Measurements from ENCODE around the gene ACTR10.

The ACTR10 gene

DNA sequence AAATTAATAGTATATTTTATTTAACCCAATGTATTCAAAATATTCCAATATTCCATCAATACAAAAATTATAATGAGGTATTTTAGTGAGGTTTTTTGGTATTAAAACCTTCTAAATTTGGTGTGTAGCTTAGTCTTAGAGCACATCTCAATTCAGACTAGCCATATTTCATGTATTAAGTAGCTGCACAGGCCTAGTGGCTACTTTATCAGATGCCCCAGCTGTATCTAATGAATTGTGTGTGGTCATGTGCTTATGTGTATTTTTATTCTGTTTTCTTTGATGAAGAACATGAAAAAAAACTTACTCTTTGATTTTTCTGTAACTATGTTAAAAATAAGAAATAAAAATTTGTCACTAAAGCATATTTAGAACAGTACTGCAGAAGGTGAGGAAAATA lies 13.2 kb downstream of the ACTR10 start:
- TF ChIP-seq, protein P1, sequence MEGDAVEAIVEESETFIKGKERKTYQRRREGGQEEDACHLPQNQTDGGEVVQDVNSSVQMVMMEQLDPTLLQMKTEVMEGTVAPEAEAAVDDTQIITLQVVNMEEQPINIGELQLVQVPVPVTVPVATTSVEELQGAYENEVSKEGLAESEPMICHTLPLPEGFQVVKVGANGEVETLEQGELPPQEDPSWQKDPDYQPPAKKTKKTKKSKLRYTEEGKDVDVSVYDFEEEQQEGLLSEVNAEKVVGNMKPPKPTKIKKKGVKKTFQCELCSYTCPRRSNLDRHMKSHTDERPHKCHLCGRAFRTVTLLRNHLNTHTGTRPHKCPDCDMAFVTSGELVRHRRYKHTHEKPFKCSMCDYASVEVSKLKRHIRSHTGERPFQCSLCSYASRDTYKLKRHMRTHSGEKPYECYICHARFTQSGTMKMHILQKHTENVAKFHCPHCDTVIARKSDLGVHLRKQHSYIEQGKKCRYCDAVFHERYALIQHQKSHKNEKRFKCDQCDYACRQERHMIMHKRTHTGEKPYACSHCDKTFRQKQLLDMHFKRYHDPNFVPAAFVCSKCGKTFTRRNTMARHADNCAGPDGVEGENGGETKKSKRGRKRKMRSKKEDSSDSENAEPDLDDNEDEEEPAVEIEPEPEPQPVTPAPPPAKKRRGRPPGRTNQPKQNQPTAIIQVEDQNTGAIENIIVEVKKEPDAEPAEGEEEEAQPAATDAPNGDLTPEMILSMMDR (IDR thresholded peaks at IDR 0.05; ENCODE audit: low read depth, low read length, missing control alignments): no peak
- no peak overlapping the region for H3K4me3 ChIP-seq (ENCODE audit: low read depth, low read length)
- in situ Hi-C loops (cut with HindIII; ENCODE audit: low sequenced_read_pairs): no loop called here
- DNase-seq (ENCODE audit: low read depth): no peak

DNA sequence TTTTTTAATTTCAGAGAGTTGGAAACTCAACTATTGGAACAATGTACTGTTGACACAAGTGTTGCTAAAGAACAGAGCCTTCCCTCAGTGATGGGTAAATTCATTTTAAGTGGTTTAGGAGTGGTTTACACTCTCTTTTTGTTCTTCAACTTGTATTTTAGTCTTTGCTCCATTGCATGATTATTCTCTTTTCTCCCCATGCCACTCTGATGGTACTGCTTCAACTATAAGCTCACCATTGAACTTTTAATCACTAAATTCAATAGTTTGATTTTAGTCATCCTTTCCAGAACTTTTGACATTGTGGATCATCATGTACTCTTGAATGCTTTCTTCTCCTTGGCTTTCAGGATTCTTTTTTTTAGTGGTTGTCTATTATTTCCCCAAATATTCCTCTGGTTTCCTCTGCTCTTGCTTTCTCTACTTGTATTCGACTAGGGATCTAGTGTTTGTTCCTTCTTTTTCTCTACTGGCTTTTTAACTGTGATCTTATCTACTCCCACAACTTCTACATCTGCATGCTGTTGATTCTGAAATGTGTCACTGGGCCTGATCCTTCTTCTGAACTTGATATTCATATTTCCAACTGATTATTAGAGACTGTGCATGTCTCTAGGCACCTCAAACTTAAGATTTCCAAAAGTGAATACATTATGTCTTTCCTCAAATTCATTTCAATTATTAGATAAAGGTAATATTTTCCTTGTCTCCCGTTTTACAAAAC lies 15.4 kb downstream of the ACTR10 start:
- H3K4me3 ChIP-seq (ENCODE audit: low read depth, low read length): no peak overlapping the region
- in situ Hi-C loops (cut with HindIII; ENCODE audit: low sequenced_read_pairs): no loop called here

DNA sequence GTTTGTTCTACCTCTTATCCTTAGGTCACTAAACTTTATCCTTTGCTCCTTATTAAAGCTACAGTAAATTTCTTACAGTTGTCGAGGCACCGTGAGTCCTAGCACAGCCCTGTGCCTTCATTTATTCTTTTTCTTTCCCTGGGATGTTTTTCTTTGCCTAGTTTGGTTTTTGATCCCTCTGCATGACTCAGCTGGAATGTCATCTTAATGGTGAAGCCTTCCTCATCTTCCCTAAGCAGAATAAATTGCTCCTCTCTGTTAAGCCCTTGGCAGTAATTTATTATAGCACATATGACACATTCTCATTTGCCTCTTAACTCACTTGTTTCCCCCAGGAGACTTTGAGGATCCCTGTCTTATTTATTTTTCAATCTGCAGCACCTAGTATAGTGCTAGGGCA lies 16.6 kb downstream of the ACTR10 start:
- DNase-seq (ENCODE audit: low read depth): no peak
- no peak overlapping the region for H3K4me3 ChIP-seq (ENCODE audit: low read depth, low read length)
- TF ChIP-seq, protein P1 (IDR thresholded peaks at IDR 0.05; ENCODE audit: low read depth, low read length, missing control alignments): no peak
- in situ Hi-C loops (cut with HindIII; ENCODE audit: low sequenced_read_pairs): no loop called here

More for the DNA sequence above, 15.4 kb downstream of the ACTR10 start:
- DNase-seq (ENCODE audit: low read depth): no peak
- TF ChIP-seq, protein P1 (IDR thresholded peaks at IDR 0.05; ENCODE audit: low read depth, low read length, missing control alignments): no peak

DNA sequence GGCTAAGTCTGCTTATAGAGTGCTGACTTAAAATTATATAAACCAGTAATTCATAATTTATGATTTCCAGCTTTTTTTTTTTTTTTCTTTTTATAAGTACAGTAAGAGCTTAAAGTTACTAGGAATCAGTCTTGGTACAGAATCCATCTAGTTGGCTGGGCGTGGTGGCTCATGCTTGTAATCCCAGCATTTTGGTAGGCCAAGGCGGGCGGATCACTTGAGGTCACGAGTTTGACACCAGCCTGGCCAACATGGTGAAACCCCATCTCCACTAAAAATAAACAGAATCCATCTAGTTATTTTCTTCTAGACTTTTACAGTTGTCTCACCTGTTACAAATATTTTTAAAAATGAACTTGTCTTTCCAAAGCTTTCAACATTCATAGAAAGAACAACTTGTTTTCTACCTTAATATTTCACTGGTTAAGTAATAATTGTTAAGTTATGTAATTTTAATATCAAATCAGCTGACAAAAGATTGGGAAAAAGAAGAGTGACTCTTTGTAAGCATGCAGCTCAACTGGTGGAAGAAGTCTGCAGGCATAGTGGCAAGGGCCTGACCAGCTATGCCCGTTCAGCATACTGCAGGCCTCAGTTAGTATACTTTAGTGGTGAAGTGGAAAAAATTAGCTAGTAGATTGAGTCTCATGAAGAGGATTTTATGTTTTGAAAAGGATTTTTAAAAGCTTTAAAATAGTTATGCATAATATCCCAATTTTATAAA lies 27.3 kb downstream of the ACTR10 start:
- in situ Hi-C loops (cut with HindIII; ENCODE audit: low sequenced_read_pairs): no loop called here
- TF ChIP-seq, protein P1 (IDR thresholded peaks at IDR 0.05; ENCODE audit: low read depth, low read length, missing control alignments): no peak
- DNase-seq (ENCODE audit: low read depth): no peak
- H3K4me3 ChIP-seq (ENCODE audit: low read depth, low read length): no peak overlapping the region

DNA sequence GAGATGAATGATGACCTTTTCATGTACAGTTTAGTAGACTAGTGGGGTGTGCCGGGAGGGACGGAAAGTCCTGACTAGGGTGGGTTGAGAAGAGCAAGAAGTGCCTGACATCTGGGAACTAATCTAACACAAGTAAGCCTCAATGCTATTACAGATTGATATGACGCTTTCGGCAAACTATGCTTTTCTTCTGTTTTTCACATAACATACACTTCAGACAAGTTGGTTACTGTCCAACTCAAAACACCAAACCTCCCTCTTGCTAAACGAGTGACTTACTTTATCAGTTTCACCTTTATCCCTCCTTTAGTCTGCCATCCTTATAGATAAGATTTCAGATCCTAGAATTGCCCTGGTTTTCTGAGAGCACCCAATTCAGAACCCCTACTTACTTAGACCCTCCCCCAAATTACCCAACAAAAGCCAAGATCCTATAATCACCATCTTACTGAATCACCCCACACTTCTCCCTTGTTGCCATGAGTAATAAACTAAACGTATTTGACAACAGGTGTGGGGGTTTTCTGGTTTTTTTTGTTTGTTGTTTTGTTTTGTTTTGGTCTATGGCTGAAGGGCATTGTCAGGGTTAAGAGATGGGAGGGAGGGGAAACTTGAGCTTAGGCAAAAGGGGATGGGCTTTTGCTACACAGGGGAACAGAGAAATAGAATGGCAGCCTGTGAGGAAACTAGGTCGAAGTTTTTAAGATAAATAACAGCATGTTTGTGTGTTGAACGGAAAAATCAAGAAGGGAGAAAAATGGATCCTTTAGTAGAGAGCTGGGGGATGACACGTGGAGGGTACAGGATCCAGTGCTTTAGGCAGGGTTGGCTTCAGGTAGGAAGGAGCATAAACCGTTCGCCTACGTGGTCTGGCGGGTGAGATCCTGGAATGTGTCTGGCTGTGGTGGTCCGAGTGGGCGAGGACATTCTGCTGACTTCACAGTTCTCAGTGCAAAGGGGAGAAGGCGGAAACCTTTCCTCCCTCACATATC lies 38.6 kb downstream of the ACTR10 start:
- TF ChIP-seq, protein P1 (IDR thresholded peaks at IDR 0.05; ENCODE audit: low read depth, low read length, missing control alignments): no peak
- no peak for DNase-seq (ENCODE audit: low read depth)
- H3K4me3 ChIP-seq (ENCODE audit: low read depth, low read length): no peak overlapping the region
- in situ Hi-C loops (cut with HindIII; ENCODE audit: low sequenced_read_pairs): no loop called here
